ENCODE data around the gene RPA1. TPM values are rescaled to one million over a fixed set of nuclear protein-coding genes. Genes with fewer than 3 reads are reported as not detected.

RPA1 gene
- total RNA-seq, 1 experiment from 2014 or later, result 150 TPM

- ATAC-seq (peak; percentile 90), DNase-seq (ENCODE audit: low read depth, low spot score) (peak; percentile 39)
- TF ChIP-seq REST (IDR thresholded peaks at IDR 0.05; ENCODE audit: insufficient read depth in 1 of 2, low read depth in 2 of 2, low read length in 1 of 2), result no peak
- TF ChIP-seq, protein P1, sequence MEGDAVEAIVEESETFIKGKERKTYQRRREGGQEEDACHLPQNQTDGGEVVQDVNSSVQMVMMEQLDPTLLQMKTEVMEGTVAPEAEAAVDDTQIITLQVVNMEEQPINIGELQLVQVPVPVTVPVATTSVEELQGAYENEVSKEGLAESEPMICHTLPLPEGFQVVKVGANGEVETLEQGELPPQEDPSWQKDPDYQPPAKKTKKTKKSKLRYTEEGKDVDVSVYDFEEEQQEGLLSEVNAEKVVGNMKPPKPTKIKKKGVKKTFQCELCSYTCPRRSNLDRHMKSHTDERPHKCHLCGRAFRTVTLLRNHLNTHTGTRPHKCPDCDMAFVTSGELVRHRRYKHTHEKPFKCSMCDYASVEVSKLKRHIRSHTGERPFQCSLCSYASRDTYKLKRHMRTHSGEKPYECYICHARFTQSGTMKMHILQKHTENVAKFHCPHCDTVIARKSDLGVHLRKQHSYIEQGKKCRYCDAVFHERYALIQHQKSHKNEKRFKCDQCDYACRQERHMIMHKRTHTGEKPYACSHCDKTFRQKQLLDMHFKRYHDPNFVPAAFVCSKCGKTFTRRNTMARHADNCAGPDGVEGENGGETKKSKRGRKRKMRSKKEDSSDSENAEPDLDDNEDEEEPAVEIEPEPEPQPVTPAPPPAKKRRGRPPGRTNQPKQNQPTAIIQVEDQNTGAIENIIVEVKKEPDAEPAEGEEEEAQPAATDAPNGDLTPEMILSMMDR (IDR thresholded peaks at IDR 0.05), result peak; percentile 85
- no peaks in the 10 kb centered on the region; the same call in 1 of the 2 replicates for H3K4me1 ChIP-seq (ENCODE audit: control insufficient read depth, insufficient read depth, low read length)
- H3K9me3 ChIP-seq (ENCODE audit: control insufficient read depth, insufficient read depth, low read depth, low read length), result no peaks in the 10 kb centered on the region
- ChIA-PET POLR2A (interaction anchor here (0.5 to 0.7 kb wide), 2 partner anchors 107 to 123 kb away, joined by 3 read pairs; no protein-coding TSS in a partner anchor), CTCF (interaction anchor here (0.6 to 1.2 kb wide), 8 partner anchors 57 to 146 kb away, joined by 3 to 22 read pairs (median 4); partner anchors contain the start of genes HIC1 and RTN4RL1)
- no TSS peak for BruUV-seq (replicated peaks)
- in situ Hi-C loops (cut with HindIII; ENCODE audit: low pct_unique_long_range_greater_than_20kb, low sequenced_read_pairs) (no loop called here), intact Hi-C loops (cut with micrococcal nuclease; ENCODE audit: unreplicated experiment) (loop anchor here (2.0 kb wide), 1 partner anchor 120 kb away; no protein-coding TSS in a partner anchor)
- H3K27me3 ChIP-seq (ENCODE audit: control insufficient read depth, insufficient read depth, low read length), result 0 out of 2 replicates have a peak, but pooled peaks cover 2% of the 10 kb centered on the region
- H3K4me3 ChIP-seq (ENCODE audit: low read depth in 2 of 2, low read length in 2 of 2), result no peak overlapping the region
- H3K36me3 ChIP-seq (ENCODE audit: control insufficient read depth, insufficient read depth, low read length), result no peaks in the 10 kb centered on the region
- H3K27ac ChIP-seq (ENCODE audit: low read length), result no peak overlapping the region
Measured at GRCh38 chr17:1908699-1909309, 79.0 kb downstream of the RPA1 start.

GRCh38 chr17:1909985-1910384, 80.2 kb downstream of the RPA1 start:
- Histone ChIP-seq H3K4me1 (ENCODE audit: control insufficient read depth, insufficient read depth, low read length) (no peaks in the 10 kb centered on the region; the same call in 1 of the 2 replicates), H3K27me3 (ENCODE audit: control insufficient read depth, insufficient read depth, low read length) (0 out of 2 replicates have a peak, but pooled peaks cover 2% of the 10 kb centered on the region), H3K4me3 (ENCODE audit: low read depth in 2 of 2, low read length in 2 of 2) (no peak overlapping the region), H3K9me3 (ENCODE audit: control insufficient read depth, insufficient read depth, low read depth, low read length) (no peaks in the 10 kb centered on the region), H3K27ac (ENCODE audit: low read length) (no peak overlapping the region), H3K36me3 (ENCODE audit: control insufficient read depth, insufficient read depth, low read length) (no peaks in the 10 kb centered on the region)
- POLR2A ChIA-PET, result no interaction called here
- BruUV-seq (replicated peaks), result no TSS peak
- CTCF ChIA-PET, result interaction anchor here (1.0 kb wide), 1 partner anchor 109 kb away, joined by 3 read pairs; no protein-coding TSS in a partner anchor
- DNase-seq (ENCODE audit: low read depth, low spot score) (no peak), ATAC-seq (no peak)
- intact Hi-C loops (cut with micrococcal nuclease; ENCODE audit: unreplicated experiment) (loop anchor here (2.0 kb wide), 1 partner anchor 119 kb away; no protein-coding TSS in a partner anchor), in situ Hi-C loops (cut with HindIII; ENCODE audit: low pct_unique_long_range_greater_than_20kb, low sequenced_read_pairs) (no loop called here)
- TF ChIP-seq SIN3A (IDR thresholded peaks at IDR 0.05; ENCODE audit: borderline replicate concordance, insufficient read depth, low read depth, low read length), result no peak
- no peak for TF ChIP-seq POLR2AphosphoS5 (IDR thresholded peaks at IDR 0.05; ENCODE audit: low read depth, low read length)
- TF ChIP-seq, protein P1 (IDR thresholded peaks at IDR 0.05), result no peak
- TF ChIP-seq TCF7L2 (IDR thresholded peaks at IDR 0.05; ENCODE audit: low read depth, low read length), result no peak
- TF ChIP-seq REST (IDR thresholded peaks at IDR 0.05; ENCODE audit: insufficient read depth in 1 of 2, low read depth in 2 of 2, low read length in 1 of 2), result no peak
